ENCODE data around the gene SSBP2.
"Not testable (repeated sequence)": the region's sequence is repeated elsewhere in the genome, so short reads cannot be mapped to it uniquely, and the experiment has no call there.

Gene SSBP2

GRCh38 chr5:81422671-81423070, 328.2 kb downstream of the SSBP2 start:
- no peak for DNase-seq

GRCh38 chr5:81420039-81420667, 330.7 kb downstream of the SSBP2 start:
- DNase-seq = no peak

GRCh38 chr5:81418606-81419005, 332.3 kb downstream of the SSBP2 start:
- no peak for DNase-seq

DNA sequence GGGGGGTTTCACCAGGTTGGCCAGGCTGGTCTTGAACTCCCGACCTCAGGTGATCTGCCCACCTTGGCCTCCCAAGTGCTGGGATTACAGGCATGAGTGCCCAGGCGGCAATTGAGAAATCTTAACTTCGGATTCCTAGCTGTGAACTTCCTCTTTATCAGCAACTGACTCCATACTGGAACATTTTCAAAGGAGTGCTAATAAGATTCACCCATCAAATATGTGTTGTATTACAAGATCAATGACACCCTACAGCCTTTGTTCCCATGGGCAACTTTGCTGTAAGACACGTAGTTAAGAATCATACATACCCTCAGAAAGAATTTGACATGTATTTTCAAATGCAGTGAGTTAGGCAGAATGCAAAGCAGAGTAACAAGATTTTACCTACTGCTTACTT, 333.8 kb downstream of the SSBP2 start:
- no peak for DNase-seq

DNA sequence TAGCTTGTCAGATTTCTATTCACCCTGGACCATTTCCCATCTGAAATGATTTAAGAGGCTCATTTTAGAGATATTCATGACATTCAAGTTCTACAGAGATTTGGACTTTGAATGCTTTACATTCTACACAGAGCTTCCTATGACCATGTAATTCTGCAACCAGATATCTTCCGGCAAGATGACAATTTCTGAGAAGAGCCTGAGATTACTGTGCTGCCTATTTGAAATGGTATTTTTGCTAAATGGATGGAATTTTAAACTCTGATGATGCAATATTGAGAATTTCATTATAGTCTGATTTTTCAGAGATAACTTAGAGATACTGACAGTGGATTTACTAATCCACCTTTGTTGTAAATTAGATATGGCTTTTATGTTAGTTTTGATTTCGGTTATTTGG, 341.0 kb downstream of the SSBP2 start:
- DNase-seq = no peak

DNA sequence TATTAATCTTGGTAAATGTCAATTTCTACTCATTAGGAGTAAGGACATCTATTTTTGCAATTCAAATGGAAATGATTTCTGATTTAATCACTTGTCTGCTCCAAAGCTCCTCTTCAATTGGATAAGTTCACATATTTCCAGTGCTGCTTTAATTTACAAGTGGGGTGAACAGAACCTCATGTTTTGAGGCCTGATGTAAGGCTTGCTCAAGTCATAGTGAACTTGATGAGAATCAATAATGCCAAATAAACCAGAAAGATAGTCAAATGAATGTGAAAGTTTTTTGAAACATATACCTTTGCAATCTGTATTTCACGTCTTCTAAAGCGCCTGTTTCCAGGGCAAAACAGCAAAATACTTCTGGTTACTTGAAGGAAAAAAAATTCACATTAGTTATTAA, 341.5 kb downstream of the SSBP2 start:
- no peak for DNase-seq

DNA sequence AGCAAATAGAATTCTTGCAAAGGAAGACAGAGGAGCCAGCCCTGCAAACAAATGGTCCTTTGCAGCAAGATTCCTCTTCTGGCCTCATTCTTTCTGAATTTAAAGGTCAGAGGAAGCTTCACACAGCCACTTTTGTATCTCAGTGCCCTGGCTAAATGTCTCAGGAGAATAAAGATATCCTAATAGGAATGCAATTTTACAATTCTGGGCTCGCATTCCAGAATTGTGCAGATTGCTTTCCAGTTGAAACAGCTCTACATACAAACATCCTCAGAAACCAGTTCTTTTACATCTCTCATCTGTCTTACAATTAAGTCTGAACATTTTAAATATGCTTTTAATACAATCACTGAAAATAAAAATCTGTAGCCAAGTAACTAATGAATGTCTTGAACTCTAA, 342.4 kb downstream of the SSBP2 start:
- no peak for DNase-seq

DNA sequence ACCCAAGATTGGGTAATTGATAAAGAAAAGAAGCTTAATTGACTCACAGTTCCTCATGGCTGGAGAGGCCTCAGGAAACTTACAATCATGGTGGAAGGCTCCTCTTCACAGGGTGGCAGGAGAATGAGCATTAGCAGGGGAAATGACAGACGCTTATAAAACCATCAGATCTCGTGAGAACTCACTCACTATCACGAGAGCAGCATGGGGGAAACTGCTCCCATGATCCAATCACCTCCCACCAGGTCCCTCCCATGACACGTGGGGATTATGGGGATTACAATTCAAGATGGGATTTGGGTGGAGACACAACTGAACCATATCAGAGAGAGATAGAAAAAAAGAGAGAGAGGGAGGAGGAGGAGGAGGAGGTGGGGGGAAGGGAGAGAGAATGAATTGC, 343.1 kb downstream of the SSBP2 start:
- not testable (repeated sequence) for DNase-seq

DNA sequence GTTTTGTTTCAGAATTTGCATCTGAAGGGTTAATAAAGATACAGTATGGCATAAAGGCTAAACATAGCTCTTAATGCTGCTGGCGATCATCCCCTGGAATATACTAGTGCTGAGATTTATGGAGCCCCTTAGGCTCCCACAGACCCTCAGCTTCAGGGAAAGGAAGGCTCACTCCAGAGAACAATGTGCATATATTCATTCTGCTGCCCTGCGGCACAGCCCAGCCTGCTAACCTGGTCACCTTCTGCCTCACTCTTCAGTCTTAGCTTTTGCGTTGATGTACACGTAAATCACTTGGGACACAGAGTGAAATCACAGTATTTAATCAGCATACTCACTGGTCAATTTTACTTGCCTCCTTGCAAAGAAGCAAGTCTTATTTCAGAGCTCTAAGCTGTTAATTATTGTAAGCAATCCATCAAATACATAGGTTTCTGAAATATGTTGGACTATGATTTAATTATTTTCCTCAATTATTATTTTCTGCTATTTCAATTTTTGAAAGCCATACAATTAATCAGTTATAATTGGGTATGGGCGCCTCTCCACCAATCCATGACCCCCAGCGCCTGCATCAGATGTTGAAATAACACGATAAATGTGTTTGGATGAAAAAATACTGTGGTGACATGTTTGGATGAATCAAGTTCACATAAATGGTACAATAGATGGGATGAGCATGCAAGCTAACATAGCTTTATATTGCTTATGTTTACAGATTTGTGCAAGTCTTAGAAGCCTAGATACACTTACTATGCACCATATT, 345.6 kb downstream of the SSBP2 start:
- no peak for DNase-seq

GRCh38 chr5:81402192-81402930, 348.5 kb downstream of the SSBP2 start:
- DNase-seq = no peak

DNA sequence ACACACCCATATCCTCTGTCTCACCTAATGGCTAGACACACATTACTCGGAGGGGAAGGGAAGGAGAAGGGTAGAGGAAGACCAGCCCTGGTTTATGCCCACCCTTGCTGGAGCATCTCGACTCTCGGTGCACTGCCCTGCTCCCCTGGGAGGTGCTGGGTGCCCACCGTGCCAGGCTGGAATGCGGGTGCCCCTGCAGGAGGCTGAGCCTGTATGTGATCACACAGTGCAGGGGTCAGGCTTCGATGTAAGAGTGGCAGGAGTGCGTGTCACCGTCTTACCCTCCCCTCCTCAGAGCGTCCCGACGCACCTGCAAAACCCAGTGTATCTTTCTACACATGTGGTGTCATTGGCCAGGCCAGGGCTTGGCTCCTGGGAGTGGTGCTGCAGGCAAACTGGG, 349.6 kb downstream of the SSBP2 start:
- DNase-seq = no peak

- no peak for DNase-seq
Measured at GRCh38 chr5:81400375-81400774, 350.5 kb downstream of the SSBP2 start.

DNA sequence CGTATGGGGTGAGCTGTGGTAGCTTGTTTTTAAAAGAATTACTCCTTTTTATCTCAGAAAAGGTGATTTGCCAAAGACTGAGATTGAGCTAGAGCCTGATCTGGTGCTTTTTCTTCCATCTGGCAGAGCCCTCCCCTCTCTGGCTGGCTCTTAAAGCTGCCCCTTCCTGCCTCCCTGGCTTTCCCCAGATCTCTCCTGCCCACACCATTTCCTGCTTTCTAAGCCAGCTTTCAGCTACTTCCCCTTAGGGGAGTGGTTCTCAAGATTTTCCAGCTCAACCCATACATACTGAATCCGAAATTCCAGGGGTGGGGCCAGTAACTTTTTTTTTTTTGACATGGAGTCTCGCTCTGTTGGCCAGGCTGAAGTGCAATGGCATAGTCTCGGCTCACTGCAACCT, 352.2 kb downstream of the SSBP2 start:
- no peak for DNase-seq

- DNase-seq = no peak
Measured at GRCh38 chr5:81397176-81397575, 353.7 kb downstream of the SSBP2 start.

DNA sequence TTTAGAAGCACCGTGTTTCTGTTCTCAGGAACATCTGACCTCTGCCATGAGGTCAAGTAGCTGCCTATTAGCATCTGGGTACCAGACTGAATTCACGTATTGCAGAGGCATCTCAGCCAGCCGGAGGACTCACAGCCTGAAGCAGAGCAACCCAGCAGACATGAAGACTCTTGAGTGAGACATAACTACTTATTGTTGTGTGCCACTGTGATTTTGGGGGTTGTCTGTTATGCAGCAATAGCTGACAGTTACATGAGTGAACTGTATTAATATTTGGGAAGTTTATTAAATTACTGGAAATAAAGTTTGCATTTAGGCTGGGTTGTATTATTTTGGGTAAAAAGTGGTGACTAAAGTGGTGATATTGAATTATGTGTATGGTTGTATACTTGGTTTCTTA, 355.6 kb downstream of the SSBP2 start:
- DNase-seq = no peak

DNA sequence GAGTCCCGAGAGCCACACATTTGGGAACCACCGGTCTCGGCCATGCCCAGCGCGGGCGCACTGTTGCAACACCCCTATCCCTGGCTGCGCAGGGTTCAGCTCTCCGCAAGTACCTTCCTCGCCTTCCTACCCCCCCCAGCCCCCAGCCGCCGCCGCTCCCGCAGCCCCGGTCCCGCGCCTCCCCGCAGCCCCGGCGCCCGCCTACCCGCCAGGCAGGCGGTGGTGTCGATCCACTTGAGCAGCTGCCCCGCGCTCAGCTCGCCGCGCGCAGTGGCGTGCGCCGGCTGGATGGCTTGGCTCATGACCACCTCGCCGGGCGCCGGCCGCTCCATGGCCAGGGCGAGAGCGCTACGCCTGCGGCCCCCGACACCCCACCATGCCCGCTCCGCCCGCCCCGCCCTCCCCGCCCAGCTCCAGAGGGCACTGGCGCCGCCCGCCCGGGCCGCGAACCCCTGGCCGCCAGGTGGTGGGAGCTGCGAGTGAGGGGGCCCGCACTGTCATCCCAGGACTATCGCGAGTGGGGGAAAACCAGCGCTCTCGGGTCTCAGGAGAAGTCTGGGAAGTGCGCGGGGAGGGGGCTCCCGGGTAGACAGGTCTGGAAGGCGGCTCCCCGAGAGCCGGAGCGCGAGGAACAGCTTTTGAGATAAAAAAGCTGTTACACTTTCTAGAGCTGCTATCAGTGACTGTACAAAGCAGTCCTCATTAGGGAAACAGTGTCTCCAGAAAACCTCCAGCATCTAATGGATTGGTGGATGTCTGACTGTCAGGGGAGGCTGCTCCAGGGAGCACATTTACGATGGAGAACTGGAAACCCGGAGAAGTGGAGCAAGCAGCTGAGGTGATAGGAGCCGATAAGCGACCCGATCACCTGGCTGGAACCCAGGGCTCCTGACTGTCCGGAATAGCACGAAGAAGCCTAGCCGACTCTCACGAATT, 356.8 kb downstream of the SSBP2 start, which contains the start of gene ACOT12:
ACOT12 (minus strand) TSS at position 352 of the 936 bp plus-strand sequence; CDS start at position 332, 20 bp downstream.
- peak in 1 of 2 donors; percentile 12 for DNase-seq

- DNase-seq = no peak
Measured at GRCh38 chr5:81393430-81393782, 357.5 kb downstream of the SSBP2 start.

- no peak for DNase-seq
Measured at GRCh38 chr5:81389025-81389424, 361.9 kb downstream of the SSBP2 start.

DNA sequence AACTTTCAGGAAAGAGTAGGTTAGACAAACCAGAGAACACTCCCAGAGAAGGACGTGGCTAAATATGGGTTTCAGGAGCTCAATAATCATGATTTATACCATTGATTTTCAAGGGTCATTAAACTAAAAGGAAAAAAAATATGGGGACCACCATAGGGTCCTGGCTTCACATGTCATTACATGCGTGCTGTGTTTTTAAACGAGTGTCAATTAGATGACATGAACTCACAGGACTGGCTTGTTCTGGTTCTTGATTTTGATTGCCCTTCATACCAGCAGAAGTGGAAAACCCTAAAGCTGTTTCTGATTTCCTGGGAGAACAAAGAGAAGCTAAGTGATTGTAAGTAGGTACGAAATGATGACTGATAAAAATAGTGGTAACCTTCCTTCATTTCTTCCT, 362.7 kb downstream of the SSBP2 start:
- no peak for DNase-seq

DNA sequence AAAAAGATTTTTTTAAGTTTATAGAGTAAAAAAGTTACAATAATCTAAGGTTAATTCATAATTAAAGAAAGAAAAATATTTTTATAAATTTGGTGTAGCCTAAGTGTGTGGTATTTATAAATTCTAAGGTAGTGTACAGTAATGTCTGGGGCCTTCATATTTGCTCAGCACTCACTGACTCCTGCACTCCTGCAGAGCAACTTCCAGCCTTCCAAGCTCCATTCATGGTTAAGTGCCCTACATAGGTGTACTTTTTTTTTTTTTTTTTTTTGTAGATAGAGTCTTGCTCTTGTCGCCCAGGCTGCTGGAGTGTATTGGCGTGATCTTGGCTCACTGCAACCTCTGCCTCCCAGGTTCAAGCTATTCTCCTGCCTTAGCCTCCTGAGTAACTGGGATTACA, 367.0 kb downstream of the SSBP2 start:
- no peak for DNase-seq

- DNase-seq = no peak
Measured at GRCh38 chr5:81371354-81371876, 379.5 kb downstream of the SSBP2 start.

DNA sequence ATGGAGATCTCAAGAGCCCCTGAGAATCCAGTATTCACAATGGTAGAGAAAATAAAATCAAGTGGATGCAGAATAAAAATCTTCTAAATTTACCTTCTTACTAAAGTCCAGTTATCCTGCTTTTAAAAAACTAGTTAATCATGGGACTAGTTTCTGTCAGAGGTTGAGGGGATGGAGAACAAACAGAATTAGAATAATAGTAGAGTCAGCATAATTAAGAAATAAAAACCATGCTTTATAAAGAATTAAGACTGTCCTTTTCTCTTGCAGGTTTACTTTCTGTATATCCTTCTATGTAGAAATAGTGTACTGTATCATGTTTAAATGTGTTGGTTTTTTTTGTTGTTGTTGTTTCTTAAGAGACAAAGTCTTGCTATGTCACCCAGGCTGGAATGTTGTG, 380.0 kb downstream of the SSBP2 start:
- no peak for DNase-seq

DNA sequence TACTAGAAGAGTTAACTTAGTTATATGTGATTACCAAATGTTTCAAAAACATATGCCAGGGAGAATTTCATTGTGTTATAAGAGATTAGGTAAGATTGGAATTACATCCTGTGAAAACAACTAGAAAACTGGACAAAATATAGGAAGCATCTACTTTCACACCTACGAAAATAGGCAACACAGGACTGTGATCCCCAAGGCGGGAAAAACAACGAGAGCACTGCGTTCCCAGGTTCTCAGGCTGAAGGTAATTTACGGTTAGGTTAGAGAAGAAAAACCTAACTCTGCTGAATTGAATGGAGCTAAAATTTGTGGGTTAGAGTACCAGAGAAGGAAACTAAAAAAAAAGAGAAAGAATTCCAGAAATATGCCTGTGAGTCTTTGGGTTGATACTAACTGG, 385.4 kb downstream of the SSBP2 start:
- no peak for DNase-seq
